Measurements from ENCODE around the gene NHERF2. TPM values are rescaled to one million over a fixed set of nuclear protein-coding genes. Genes with fewer than 3 reads are reported as not detected.

Gene NHERF2
- total RNA-seq, 2 experiments from 2014 or later = 1.1 to 1.4 TPM

DNA sequence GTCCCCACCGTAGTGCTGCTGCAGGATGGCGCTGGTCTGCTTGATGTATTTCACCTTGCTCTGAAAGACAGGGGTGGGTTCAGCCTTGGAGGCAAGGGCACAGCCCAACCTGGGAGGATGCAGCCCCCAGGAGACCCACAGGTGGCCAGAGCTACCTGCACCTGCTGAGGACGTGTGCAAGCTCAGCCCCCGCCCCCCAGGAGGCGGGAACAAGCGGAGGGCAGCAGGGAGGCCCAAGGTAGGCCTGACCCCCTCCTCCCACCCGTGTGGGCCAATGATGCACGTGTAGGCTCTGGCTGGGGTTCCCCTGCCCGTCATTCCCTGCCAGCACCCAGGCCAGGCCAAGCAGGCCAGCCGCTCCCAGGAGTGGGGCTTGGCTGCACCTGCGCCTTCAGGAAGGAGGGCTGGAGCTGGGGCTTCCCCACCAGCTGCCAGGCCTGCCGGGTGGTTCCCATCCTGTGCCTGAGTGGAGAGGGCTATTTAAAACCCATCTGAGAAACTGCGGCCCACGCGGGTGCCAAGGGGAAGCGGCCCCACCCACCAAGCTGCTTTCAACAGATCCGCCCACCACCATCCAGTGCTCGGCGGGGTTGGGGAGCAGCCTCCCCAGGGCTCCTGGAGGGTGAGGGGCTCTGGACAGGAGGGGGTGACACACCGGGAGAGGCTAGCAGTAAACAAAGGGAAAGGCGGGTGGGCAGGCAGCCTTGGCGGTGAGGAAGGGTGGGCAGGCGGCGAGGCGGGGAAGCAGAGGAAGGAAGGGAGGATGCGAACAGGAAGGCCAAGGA, 17.2 kb downstream of the NHERF2 start:
- CTCF ChIA-PET = no interaction called here
- DNase-seq = no peak
- Mint-ChIP-seq H3K36me3 (ENCODE audit: low read depth) (no peaks in the 10 kb centered on the region), H3K27ac (no peak overlapping the region), H3K27me3 (no peaks in the 10 kb centered on the region), H3K4me1 (peaks cover 18% of the 10 kb centered on the region), H3K9me3 (no peaks in the 10 kb centered on the region), H3K4me3 (no peak overlapping the region)
- POLR2A ChIA-PET = no interaction called here

DNA sequence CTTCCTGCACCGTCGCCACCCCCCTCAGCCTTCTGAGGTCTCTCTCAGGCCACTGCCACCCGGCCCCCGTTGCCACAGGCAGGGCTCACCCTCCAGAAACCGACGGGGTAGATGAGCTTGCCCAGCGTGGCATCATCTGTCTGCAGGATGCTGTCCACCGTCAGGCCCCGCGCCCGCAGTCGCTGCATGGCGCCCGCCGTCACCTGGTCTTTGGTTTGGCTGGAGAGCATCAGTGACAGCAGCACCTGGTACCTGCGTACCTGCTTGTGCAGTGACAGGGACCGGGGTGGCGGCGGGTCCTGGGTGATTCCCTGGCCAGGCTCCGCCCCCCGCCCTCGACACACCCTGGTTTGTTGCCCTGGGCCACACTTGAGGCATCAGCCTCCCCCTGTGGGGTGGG, 17.8 kb downstream of the NHERF2 start:
- ChIA-PET POLR2A (no interaction called here), CTCF (no interaction called here)
- Mint-ChIP-seq H3K4me3 (no peak overlapping the region), H3K9me3 (no peaks in the 10 kb centered on the region), H3K27me3 (no peaks in the 10 kb centered on the region), H3K4me1 (peaks cover 22% of the 10 kb centered on the region), H3K36me3 (ENCODE audit: low read depth) (no peaks in the 10 kb centered on the region), H3K27ac (no peak overlapping the region)
- no peak for DNase-seq

DNA sequence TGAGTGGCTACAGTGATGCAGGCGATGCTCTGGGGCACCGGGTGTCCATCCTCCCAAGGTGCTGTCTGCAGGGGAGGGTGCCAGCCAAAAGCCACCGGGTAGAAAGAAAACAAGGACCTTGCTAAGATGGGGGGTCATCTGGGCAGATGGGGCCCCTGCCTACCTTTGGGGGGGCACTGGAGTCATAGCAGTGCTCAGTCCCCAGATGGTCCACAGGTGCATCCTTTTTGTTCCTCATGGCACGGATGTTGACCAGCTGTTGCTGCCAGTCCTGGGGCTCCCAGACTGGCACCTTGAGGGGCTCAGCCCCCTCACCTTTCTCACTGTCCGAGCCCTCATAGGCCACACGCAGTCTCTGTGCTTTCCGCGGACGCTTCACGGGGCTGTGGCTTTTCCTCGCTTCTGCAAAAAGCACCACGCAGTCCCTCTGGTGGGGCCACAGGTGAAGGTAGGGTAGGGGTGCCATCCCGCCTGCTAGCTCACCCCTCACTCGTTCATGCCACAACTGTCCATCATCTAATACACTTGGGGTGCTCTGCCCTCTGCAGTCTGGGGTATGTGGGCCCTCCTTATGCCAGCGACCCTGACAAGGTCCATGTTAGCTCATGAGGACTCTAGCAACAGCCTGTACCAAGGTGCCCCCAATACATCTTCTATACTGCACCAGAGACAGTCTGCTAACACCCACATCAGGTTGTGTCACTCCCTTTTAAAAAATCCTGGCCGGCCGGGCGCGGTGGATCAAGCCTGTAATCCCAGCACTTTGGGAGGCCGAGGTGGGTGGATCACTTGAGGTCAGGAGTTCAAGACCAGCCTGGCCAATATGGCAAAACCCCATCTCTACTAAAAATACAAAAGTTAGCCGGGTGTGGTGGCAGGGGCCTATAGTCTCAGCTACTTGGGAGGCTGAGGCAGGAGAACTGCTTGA, 19.5 kb downstream of the NHERF2 start:
- POLR2A ChIA-PET = no interaction called here
- peaks cover 22% of the 10 kb centered on the region for H3K4me1 Mint-ChIP-seq
- H3K4me3 Mint-ChIP-seq = peak overlapping the region; percentile 94
- CTCF ChIA-PET = interaction anchor here (1.0 to 2.4 kb wide), 5 partner anchors 10 to 360 kb away, joined by 3 to 6 read pairs (median 4); no protein-coding TSS in a partner anchor
- H3K36me3 Mint-ChIP-seq (ENCODE audit: low read depth) = peaks cover 3% of the 10 kb centered on the region
- no peaks in the 10 kb centered on the region for H3K27me3 Mint-ChIP-seq
- DNase-seq = no peak
- H3K9me3 Mint-ChIP-seq = no peaks in the 10 kb centered on the region
- H3K27ac Mint-ChIP-seq = no peak overlapping the region

- DNase-seq = no peak
- ChIA-PET CTCF (interaction anchor here (1.0 to 2.4 kb wide), 8 partner anchors 10 to 359 kb away, joined by 3 to 6 read pairs (median 4); no protein-coding TSS in a partner anchor), POLR2A (no interaction called here)
- Mint-ChIP-seq H3K27me3 (no peaks in the 10 kb centered on the region), H3K4me3 (peak overlapping the region; percentile 94), H3K27ac (peak overlapping the region; percentile 84), H3K4me1 (peaks cover 22% of the 10 kb centered on the region), H3K9me3 (no peaks in the 10 kb centered on the region), H3K36me3 (ENCODE audit: low read depth) (peaks cover 3% of the 10 kb centered on the region)
Observed at GRCh38 chr16:2046893-2047329, 20.2 kb downstream of the NHERF2 start.

DNA sequence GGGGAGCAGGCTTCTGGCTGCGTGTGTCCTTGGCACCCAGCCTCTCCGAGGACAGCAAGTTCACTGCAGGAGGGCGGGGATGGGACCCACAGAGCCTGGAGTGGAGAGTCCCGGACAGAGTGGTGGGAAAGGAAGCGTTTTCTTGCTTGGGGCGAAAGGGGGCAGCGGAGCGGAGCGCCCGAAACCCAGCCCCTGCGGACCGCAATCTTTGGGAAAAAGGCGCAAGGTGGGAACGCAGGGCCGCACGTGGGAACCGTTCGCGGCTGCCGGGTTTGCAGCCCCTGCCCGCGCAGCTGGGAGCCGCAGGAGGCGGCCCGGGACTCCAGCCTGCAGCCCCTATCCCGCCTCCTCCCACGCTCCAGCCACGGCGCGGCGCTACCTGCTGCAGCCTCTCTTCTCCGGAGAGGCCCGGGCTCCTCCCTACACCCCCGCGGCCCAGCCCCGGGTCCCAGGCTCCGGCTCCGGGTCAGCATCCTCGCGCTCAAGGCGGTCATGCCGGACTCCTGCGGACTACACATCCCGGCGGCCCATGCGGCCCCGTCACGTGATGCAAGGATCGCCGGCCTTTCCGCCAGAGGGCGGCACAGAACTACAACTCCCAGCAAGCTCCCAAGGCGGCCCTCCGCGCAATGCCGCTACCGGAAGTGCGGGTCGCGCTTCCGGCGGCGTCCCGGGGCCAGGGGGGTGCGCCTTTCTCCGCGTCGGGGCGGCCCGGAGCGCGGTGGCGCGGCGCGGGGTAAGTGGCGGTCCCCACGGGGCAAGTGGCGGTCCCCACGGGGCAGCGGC, 20.8 kb downstream of the NHERF2 start, which contains the start of the genes NTHL1 and TSC2:
Gene NTHL1, minus strand, starts transcription at position 505 of the 786 bp plus-strand sequence. Its CDS starts 11 bp downstream, at position 494.
Gene TSC2, plus strand, starts transcription at position 656 of the 786 bp plus-strand sequence. CDS start 631 bp downstream, outside the sequence.
- peak; percentile 95 for DNase-seq
- Mint-ChIP-seq H3K27ac (peak within 1 kb of the TSS; percentile 84), H3K9me3 (no peaks in the 10 kb centered on the region), H3K27me3 (no peaks in the 10 kb centered on the region), H3K4me1 (peaks cover 22% of the 10 kb centered on the region), H3K4me3 (peak within 1 kb of the TSS; percentile 94), H3K36me3 (ENCODE audit: low read depth) (peaks cover 3% of the 10 kb centered on the region)
- ChIA-PET POLR2A (no interaction called here), CTCF (interaction anchor here (0.5 to 2.4 kb wide), 11 partner anchors 9 to 543 kb away, joined by 3 to 6 read pairs (median 4); no protein-coding TSS in a partner anchor)

DNA sequence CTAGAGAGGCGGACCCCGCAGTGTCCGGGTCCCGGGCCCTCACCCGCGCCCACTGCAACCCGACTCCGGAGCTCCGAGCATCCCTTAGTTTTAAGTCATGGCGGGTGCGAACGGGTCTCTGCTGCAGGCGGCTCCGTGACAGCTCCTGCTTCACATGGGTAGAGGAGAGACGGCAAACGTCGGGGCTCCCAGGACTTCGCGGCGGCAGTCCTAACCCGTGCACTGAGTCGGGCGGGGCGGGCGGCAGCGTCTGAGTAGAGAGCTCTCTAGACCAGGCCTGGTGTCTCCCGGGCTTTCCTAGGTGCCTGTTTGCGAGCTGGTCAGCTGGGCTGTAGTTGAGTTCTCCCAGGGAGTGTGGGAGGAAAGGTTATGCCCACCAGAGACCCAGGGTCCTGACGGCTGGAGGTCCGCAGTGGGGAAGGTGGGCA, 21.4 kb downstream of the NHERF2 start:
- Mint-ChIP-seq H3K36me3 (ENCODE audit: low read depth) (peaks cover 3% of the 10 kb centered on the region), H3K9me3 (no peaks in the 10 kb centered on the region), H3K4me1 (peaks cover 22% of the 10 kb centered on the region), H3K27me3 (no peaks in the 10 kb centered on the region), H3K4me3 (peak overlapping the region; percentile 94), H3K27ac (peak overlapping the region; percentile 82)
- ChIA-PET POLR2A (no interaction called here), CTCF (interaction anchor here (0.5 to 2.4 kb wide), 8 partner anchors 9 to 542 kb away, joined by 3 to 6 read pairs (median 4); no protein-coding TSS in a partner anchor)
- no peak for DNase-seq

DNA sequence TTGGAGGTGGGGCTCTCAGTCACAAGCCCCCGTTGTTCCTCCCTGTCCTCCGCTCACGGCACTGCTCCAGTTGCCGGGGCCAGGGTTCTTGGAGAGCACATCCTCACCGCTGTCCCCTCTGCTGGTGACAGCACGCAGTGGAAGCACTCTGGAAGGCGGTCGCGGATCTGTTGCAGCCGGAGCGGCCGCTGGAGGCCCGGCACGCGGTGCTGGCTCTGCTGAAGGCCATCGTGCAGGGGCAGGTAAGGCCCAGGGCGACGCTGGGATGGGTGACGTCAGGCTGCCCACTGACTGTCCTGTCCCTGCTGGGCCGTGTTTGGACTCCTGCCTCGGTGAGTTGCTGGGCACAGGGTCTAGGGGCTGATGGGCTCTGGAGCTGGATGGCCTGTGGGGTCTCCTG, 26.5 kb downstream of the NHERF2 start:
- Mint-ChIP-seq H3K4me3 (no peak overlapping the region), H3K4me1 (peaks cover 10% of the 10 kb centered on the region), H3K9me3 (no peaks in the 10 kb centered on the region), H3K27me3 (no peaks in the 10 kb centered on the region), H3K36me3 (ENCODE audit: low read depth) (peaks cover 3% of the 10 kb centered on the region), H3K27ac (no peak overlapping the region)
- POLR2A ChIA-PET = no interaction called here
- CTCF ChIA-PET = no interaction called here
- DNase-seq = no peak

- POLR2A ChIA-PET = no interaction called here
- H3K9me3 Mint-ChIP-seq = no peaks in the 10 kb centered on the region
- no peak overlapping the region for H3K27ac Mint-ChIP-seq
- peaks cover 3% of the 10 kb centered on the region for H3K4me1 Mint-ChIP-seq
- DNase-seq = no peak
- H3K36me3 Mint-ChIP-seq (ENCODE audit: low read depth) = peaks cover 3% of the 10 kb centered on the region
- no peak overlapping the region for H3K4me3 Mint-ChIP-seq
- CTCF ChIA-PET = no interaction called here
- no peaks in the 10 kb centered on the region for H3K27me3 Mint-ChIP-seq
Observed at GRCh38 chr16:2053897-2054296, 27.2 kb downstream of the NHERF2 start.

- no peaks in the 10 kb centered on the region for H3K4me1 Mint-ChIP-seq
- H3K4me3 Mint-ChIP-seq = no peak overlapping the region
- H3K36me3 Mint-ChIP-seq (ENCODE audit: low read depth) = peaks cover 3% of the 10 kb centered on the region
- H3K27me3 Mint-ChIP-seq = no peaks in the 10 kb centered on the region
- no peak overlapping the region for H3K27ac Mint-ChIP-seq
- ChIA-PET POLR2A (no interaction called here), CTCF (no interaction called here)
- no peak for DNase-seq
- no peaks in the 10 kb centered on the region for H3K9me3 Mint-ChIP-seq
Observed at GRCh38 chr16:2054543-2055245, 28.0 kb downstream of the NHERF2 start.

DNA sequence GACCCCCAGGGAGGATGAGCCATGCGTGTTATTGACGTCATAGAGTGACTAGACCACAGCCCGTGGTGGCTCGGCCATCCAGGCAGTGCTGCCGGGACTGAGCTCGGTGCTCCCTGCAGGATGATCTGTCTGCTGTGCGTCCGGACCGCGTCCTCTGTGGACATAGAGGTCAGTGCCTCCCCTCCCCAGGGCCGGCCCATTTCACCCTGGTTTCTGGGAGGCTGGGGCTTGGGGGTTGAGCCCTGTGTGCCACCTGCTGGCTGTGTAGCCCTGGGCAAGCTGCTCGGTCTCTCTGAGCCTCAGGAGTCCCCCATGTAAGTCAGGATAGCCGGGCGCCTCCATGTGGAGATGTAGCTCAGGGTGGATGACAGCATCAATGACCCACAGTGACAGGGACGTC, 29.4 kb downstream of the NHERF2 start:
- DNase-seq = no peak
- no peaks in the 10 kb centered on the region for H3K9me3 Mint-ChIP-seq
- no peaks in the 10 kb centered on the region for H3K36me3 Mint-ChIP-seq (ENCODE audit: low read depth)
- H3K27ac Mint-ChIP-seq = no peak overlapping the region
- CTCF ChIA-PET = interaction anchor here (0.9 to 1.8 kb wide), 2 partner anchors 8 to 9 kb away, joined by 3 to 4 read pairs; partner anchors contain the start of genes NTHL1 and TSC2
- no peaks in the 10 kb centered on the region for H3K4me1 Mint-ChIP-seq
- no peak overlapping the region for H3K4me3 Mint-ChIP-seq
- H3K27me3 Mint-ChIP-seq = no peaks in the 10 kb centered on the region
- POLR2A ChIA-PET = no interaction called here

GRCh38 chr16:2056681-2057407, 30.1 kb downstream of the NHERF2 start:
- Mint-ChIP-seq H3K27ac (no peak overlapping the region), H3K4me1 (no peaks in the 10 kb centered on the region), H3K27me3 (no peaks in the 10 kb centered on the region), H3K9me3 (no peaks in the 10 kb centered on the region), H3K36me3 (ENCODE audit: low read depth) (no peaks in the 10 kb centered on the region), H3K4me3 (no peak overlapping the region)
- ChIA-PET CTCF (interaction anchor here (0.9 to 1.8 kb wide), 2 partner anchors 9 to 10 kb away, joined by 3 to 4 read pairs; partner anchors contain the start of genes NTHL1 and TSC2), POLR2A (interaction anchor here (0.5 kb wide), 1 partner anchor 99 kb away, joined by 3 read pairs; the partner anchor contains the start of gene TRAF7)
- DNase-seq = no peak
